Fibroblast of mammary gland (primary cell): ENCODE data around the gene IL12RB2.

Experiments used
- DNase-seq: peaks from one replicate; pipeline ENCODE4 v3.0.0-alpha.2; 2010; ENCODE audit warnings: low read depth
- H3K4me3 ChIP-seq: 2 replicates; pipeline ENCODE4 v1.5.1; 2011; ENCODE audit warnings: low read depth, mild to moderate bottlenecking, low read length, moderate library complexity; ENCODE audit not compliant: control insufficient read depth
- CTCF ChIP-seq: conservative IDR thresholded peaks from 2 replicates; pipeline ENCODE4 v1.5.1; 2011; ENCODE audit warnings: low read depth, low read length, inconsistent platforms; ENCODE audit not compliant: control insufficient read depth, insufficient read depth

IL12RB2 gene

GRCh38 chr1:67371043-67371442, 63.4 kb downstream of the IL12RB2 start:
- H3K4me3 ChIP-seq, result no peak overlapping the region
- no peak for TF ChIP-seq CTCF
- DNase-seq, result no peak

GRCh38 chr1:67371681-67372080, 64.0 kb downstream of the IL12RB2 start:
- no peak for TF ChIP-seq CTCF
- DNase-seq, result no peak
- H3K4me3 ChIP-seq, result no peak overlapping the region

GRCh38 chr1:67372136-67372535, 64.5 kb downstream of the IL12RB2 start:
- peak; percentile 58 for DNase-seq
- H3K4me3 ChIP-seq, result no peak overlapping the region
- TF ChIP-seq CTCF, result no peak

- H3K4me3 ChIP-seq, result no peak overlapping the region
- TF ChIP-seq CTCF, result no peak
- no peak for DNase-seq
Observed at GRCh38 chr1:67372898-67373297, 65.2 kb downstream of the IL12RB2 start.

GRCh38 chr1:67376381-67376780, 68.7 kb downstream of the IL12RB2 start:
- H3K4me3 ChIP-seq, result no peak overlapping the region
- no peak for TF ChIP-seq CTCF
- no peak for DNase-seq

- DNase-seq, result no peak
- no peak for TF ChIP-seq CTCF
- no peak overlapping the region for H3K4me3 ChIP-seq
Observed at GRCh38 chr1:67377253-67377652, 69.6 kb downstream of the IL12RB2 start.

- no peak overlapping the region for H3K4me3 ChIP-seq
- DNase-seq, result no peak
- no peak for TF ChIP-seq CTCF
Observed at GRCh38 chr1:67381154-67381553, 73.5 kb downstream of the IL12RB2 start.
